ENCODE data around the gene PFN1. TPM values are rescaled to one million over a fixed set of nuclear protein-coding genes. Genes with fewer than 3 reads are reported as not detected.
A peak's percentile ranks its signal among the peaks of the same experiment; 100 is the strongest.

PFN1 gene
- polyA plus RNA-seq, 1 donor from 2014 or later: 145 TPM

DNA sequence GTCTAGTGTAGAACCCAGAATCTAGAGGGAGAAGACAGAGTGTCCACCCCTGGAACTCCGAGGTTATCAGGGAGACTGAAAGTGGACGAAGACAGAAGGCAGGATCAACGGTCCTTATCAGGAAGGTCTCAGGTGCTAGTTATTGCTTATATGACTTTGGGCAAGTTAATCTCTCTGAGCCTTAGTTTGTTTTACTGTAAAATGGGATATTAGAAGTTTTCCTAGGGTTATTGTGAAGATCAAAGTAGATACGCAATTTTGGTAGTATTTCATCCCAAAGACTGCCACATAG lies 7.1 kb downstream of the PFN1 start:
- Histone ChIP-seq H3K36me3 (ENCODE audit: insufficient read depth, low read length) (no peaks in the 10 kb centered on the region), H3K9ac (ENCODE audit: low read length) (peak overlapping the region; percentile 92)
- TF ChIP-seq SMC3 (conservative IDR thresholded peaks at IDR 0.05; ENCODE audit: poor library complexity) (no peak), POLR2AphosphoS5 (IDR thresholded peaks at IDR 0.05) (no peak), EZH2 (IDR thresholded peaks at IDR 0.05; ENCODE audit: borderline replicate concordance, insufficient read depth, low read length, poor library complexity, severe bottlenecking) (no peak), EP300 (conservative IDR thresholded peaks at IDR 0.05; ENCODE audit: poor library complexity, severe bottlenecking) (no peak), RAD21 (conservative IDR thresholded peaks at IDR 0.05) (no peak), TAF1 (IDR thresholded peaks at IDR 0.05; ENCODE audit: low read depth) (no peak)
- TF ChIP-seq, protein P1, sequence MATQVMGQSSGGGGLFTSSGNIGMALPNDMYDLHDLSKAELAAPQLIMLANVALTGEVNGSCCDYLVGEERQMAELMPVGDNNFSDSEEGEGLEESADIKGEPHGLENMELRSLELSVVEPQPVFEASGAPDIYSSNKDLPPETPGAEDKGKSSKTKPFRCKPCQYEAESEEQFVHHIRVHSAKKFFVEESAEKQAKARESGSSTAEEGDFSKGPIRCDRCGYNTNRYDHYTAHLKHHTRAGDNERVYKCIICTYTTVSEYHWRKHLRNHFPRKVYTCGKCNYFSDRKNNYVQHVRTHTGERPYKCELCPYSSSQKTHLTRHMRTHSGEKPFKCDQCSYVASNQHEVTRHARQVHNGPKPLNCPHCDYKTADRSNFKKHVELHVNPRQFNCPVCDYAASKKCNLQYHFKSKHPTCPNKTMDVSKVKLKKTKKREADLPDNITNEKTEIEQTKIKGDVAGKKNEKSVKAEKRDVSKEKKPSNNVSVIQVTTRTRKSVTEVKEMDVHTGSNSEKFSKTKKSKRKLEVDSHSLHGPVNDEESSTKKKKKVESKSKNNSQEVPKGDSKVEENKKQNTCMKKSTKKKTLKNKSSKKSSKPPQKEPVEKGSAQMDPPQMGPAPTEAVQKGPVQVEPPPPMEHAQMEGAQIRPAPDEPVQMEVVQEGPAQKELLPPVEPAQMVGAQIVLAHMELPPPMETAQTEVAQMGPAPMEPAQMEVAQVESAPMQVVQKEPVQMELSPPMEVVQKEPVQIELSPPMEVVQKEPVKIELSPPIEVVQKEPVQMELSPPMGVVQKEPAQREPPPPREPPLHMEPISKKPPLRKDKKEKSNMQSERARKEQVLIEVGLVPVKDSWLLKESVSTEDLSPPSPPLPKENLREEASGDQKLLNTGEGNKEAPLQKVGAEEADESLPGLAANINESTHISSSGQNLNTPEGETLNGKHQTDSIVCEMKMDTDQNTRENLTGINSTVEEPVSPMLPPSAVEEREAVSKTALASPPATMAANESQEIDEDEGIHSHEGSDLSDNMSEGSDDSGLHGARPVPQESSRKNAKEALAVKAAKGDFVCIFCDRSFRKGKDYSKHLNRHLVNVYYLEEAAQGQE (IDR thresholded peaks at IDR 0.05; ENCODE audit: borderline replicate concordance): no peak
- TF ChIP-seq, protein P2, sequence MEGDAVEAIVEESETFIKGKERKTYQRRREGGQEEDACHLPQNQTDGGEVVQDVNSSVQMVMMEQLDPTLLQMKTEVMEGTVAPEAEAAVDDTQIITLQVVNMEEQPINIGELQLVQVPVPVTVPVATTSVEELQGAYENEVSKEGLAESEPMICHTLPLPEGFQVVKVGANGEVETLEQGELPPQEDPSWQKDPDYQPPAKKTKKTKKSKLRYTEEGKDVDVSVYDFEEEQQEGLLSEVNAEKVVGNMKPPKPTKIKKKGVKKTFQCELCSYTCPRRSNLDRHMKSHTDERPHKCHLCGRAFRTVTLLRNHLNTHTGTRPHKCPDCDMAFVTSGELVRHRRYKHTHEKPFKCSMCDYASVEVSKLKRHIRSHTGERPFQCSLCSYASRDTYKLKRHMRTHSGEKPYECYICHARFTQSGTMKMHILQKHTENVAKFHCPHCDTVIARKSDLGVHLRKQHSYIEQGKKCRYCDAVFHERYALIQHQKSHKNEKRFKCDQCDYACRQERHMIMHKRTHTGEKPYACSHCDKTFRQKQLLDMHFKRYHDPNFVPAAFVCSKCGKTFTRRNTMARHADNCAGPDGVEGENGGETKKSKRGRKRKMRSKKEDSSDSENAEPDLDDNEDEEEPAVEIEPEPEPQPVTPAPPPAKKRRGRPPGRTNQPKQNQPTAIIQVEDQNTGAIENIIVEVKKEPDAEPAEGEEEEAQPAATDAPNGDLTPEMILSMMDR (IDR thresholded peaks at IDR 0.05; ENCODE audit: poor library complexity, severe bottlenecking): no peak

DNA sequence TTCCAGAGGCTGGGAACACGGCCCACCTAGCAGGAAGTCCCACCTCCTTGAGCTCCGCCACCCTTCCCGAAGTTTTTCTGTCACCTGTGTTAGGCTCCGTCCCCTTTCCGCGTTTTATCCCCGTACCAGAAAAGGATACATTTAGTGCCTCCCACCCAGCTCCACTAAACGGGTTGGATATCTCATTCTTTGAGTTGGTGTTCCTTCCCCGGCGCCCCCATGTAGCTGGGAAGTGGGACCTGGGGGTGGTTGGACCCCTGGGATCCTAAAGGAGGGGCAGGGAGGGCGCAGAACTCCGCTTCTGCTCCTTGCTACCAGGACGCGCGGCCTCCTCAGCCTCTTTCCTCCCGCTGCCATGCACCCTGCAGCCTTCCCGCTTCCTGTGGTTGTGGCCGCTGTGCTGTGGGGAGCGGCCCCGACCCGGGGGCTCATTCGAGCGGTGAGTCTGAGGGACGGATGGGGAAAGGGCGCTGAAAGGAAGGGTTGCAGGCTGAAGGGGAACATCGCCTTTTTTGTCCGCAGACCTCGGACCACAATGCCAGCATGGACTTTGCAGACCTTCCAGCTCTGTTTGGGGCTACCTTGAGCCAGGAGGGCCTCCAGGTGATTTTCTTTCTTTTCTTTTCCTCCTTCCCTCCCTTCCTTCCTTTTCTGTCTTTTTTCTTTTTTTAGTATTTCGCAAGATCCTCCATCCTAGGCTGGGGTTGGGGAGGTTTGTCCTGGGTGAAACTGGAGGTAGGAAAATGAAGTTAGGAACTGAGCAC lies 7.6 kb downstream of the PFN1 start:
- Histone ChIP-seq H3K9ac (ENCODE audit: low read length) (peak overlapping the region; percentile 92), H3F3A (ENCODE audit: insufficient read depth, low read length, poor library complexity, severe bottlenecking) (no peaks in the 10 kb centered on the region), H3K27me3 (ENCODE audit: insufficient read depth, low read depth, low read length) (no peaks in the 10 kb centered on the region), H3K79me2 (replicated peaks; ENCODE audit: insufficient read depth, low read length) (peaks cover 23% of the 10 kb centered on the region), H3K4me2 (ENCODE audit: low read length) (peak overlapping the region; percentile 86), H3K9me2 (ENCODE audit: insufficient read depth, low read length) (no peaks in the 10 kb centered on the region), H2AFZ (ENCODE audit: low read depth, low read length) (peak overlapping the region; percentile 75), H4K20me1 (ENCODE audit: insufficient read depth) (no peaks in the 10 kb centered on the region), H3K9me3 (ENCODE audit: low read length) (no peaks in the 10 kb centered on the region), H3K36me3 (ENCODE audit: insufficient read depth, low read length) (no peaks in the 10 kb centered on the region), H3K27ac (ENCODE audit: low read length) (peak overlapping the region; percentile 97), H3K4me3 (ENCODE audit: low read length) (peak overlapping the region; percentile 83)
- no peak for TF ChIP-seq RAD21 (conservative IDR thresholded peaks at IDR 0.05)
- TF ChIP-seq SMC3 (conservative IDR thresholded peaks at IDR 0.05; ENCODE audit: poor library complexity): no peak
- TF ChIP-seq EP300 (conservative IDR thresholded peaks at IDR 0.05; ENCODE audit: poor library complexity, severe bottlenecking): no peak
- TF ChIP-seq EZH2 (IDR thresholded peaks at IDR 0.05; ENCODE audit: borderline replicate concordance, insufficient read depth, low read length, poor library complexity, severe bottlenecking): no peak
- TF ChIP-seq MXI1 (conservative IDR thresholded peaks at IDR 0.05; ENCODE audit: poor library complexity, severe bottlenecking): no peak
- TF ChIP-seq, protein P1 (IDR thresholded peaks at IDR 0.05; ENCODE audit: borderline replicate concordance): no peak
- peak; percentile 17 for TF ChIP-seq TAF1 (IDR thresholded peaks at IDR 0.05; ENCODE audit: low read depth)
- TF ChIP-seq, protein P2 (IDR thresholded peaks at IDR 0.05; ENCODE audit: poor library complexity, severe bottlenecking): no peak
- peak; percentile 30 for TF ChIP-seq POLR2AphosphoS5 (IDR thresholded peaks at IDR 0.05)

More for the DNA sequence above, 7.1 kb downstream of the PFN1 start:
- Histone ChIP-seq H3K27me3 (ENCODE audit: insufficient read depth, low read depth, low read length) (no peaks in the 10 kb centered on the region), H3K4me2 (ENCODE audit: low read length) (peak overlapping the region; percentile 86), H3K9me3 (ENCODE audit: low read length) (no peaks in the 10 kb centered on the region), H4K20me1 (ENCODE audit: insufficient read depth) (no peaks in the 10 kb centered on the region), H3K79me2 (replicated peaks; ENCODE audit: insufficient read depth, low read length) (peaks cover 23% of the 10 kb centered on the region), H3K27ac (ENCODE audit: low read length) (peak overlapping the region; percentile 97), H3K4me3 (ENCODE audit: low read length) (peak overlapping the region; percentile 83), H3K9me2 (ENCODE audit: insufficient read depth, low read length) (no peaks in the 10 kb centered on the region), H3F3A (ENCODE audit: insufficient read depth, low read length, poor library complexity, severe bottlenecking) (no peaks in the 10 kb centered on the region), H2AFZ (ENCODE audit: low read depth, low read length) (no peak overlapping the region)
